DMS79 treated with DMSO at 0.1 percent for 48 hours (cell line): Measurements from ENCODE around the gene HELB.

Experiments used
- DNase-seq: peaks from one replicate; lab custom pipeline; 2025; lab: John Stamatoyannopoulos, UW

The HELB gene

GRCh38 chr12:66301944-66302826, at the start of gene HELB:
Gene HELB (plus strand): TSS chr12:66302493. CDS start chr12:66302604, 111 bp downstream.
- DNase-seq: peak; percentile 74

- DNase-seq: no peak
Observed at GRCh38 chr12:66252771-66253170, 49.5 kb upstream of the HELB start.

- DNase-seq: no peak
Observed at GRCh38 chr12:66255737-66256136, 46.6 kb upstream of the HELB start.

- no peak for DNase-seq
Observed at GRCh38 chr12:66258011-66258410, 44.3 kb upstream of the HELB start.

GRCh38 chr12:66262737-66263136, 39.6 kb upstream of the HELB start:
- no peak for DNase-seq

GRCh38 chr12:66268562-66268961, 33.7 kb upstream of the HELB start:
- no peak for DNase-seq

GRCh38 chr12:66269142-66269541, 33.2 kb upstream of the HELB start:
- no peak for DNase-seq

GRCh38 chr12:66269757-66270383, 32.4 kb upstream of the HELB start:
- no peak for DNase-seq

- no peak for DNase-seq
Observed at GRCh38 chr12:66270613-66271012, 31.7 kb upstream of the HELB start.

- no peak for DNase-seq
Observed at GRCh38 chr12:66272650-66273049, 29.6 kb upstream of the HELB start.

- no peak for DNase-seq
Observed at GRCh38 chr12:66273147-66273546, 29.1 kb upstream of the HELB start.

GRCh38 chr12:66275040-66275439, 27.3 kb upstream of the HELB start:
- no peak for DNase-seq

GRCh38 chr12:66279123-66279712, 23.1 kb upstream of the HELB start:
- DNase-seq: no peak

GRCh38 chr12:66280561-66280960, 21.7 kb upstream of the HELB start:
- no peak for DNase-seq

GRCh38 chr12:66282244-66282643, 20.0 kb upstream of the HELB start:
- DNase-seq: no peak

- DNase-seq: no peak
Observed at GRCh38 chr12:66287275-66287674, 15.0 kb upstream of the HELB start.

GRCh38 chr12:66288121-66288520, 14.2 kb upstream of the HELB start:
- no peak for DNase-seq

- no peak for DNase-seq
Observed at GRCh38 chr12:66289485-66289884, 12.8 kb upstream of the HELB start.

GRCh38 chr12:66290716-66291200, 11.5 kb upstream of the HELB start:
- DNase-seq: no peak

GRCh38 chr12:66296176-66296683, 6.1 kb upstream of the HELB start:
- no peak for DNase-seq

- no peak for DNase-seq
Observed at GRCh38 chr12:66297080-66297479, 5.2 kb upstream of the HELB start.

- DNase-seq: no peak
Observed at GRCh38 chr12:66297923-66298322, 4.4 kb upstream of the HELB start.

- no peak for DNase-seq
Observed at GRCh38 chr12:66302827-66303169, 505 bp downstream of the HELB start.
